HFF-Myc (cell line): ENCODE results near the gene OR51I1.

Experiments
- DNase-seq: peaks from one replicate; pipeline ENCODE4 v3.0.0-alpha.2; 2011; ENCODE audit warnings: low read depth; ENCODE audit errors: extremely low read depth
- H3K4me3 ChIP-seq: replicated peaks from 2 replicates; pipeline ENCODE4 v1.5.1; 2011; ENCODE audit warnings: low read depth, mild to moderate bottlenecking, control low read depth, low read length
- CTCF ChIP-seq: IDR thresholded peaks from 2 replicates; pipeline ENCODE4 v1.5.1; 2012; ENCODE audit warnings: mild to moderate bottlenecking, low read depth, low read length, control low read depth; ENCODE audit errors: missing control alignments

Gene OR51I1

GRCh38 chr11:5443835-5444393, 2.6 kb upstream of the OR51I1 start:
- no peak for TF ChIP-seq CTCF
- H3K4me3 ChIP-seq = no peak overlapping the region
- no peak for DNase-seq

- H3K4me3 ChIP-seq = no peak overlapping the region
- no peak for TF ChIP-seq CTCF
- no peak for DNase-seq
These were observed 18.2 kb downstream of the OR51I1 start for GRCh38 chr11:5423131-5423530.

GRCh38 chr11:5421811-5422210, 19.5 kb downstream of the OR51I1 start, which contains the start of gene OR51Q1:
OR51Q1 (plus strand) TSS chr11:5422111; CDS start chr11:5422201, 90 bp downstream.
- DNase-seq = no peak
- H3K4me3 ChIP-seq = no peak within 1 kb of the TSS
- no peak for TF ChIP-seq CTCF

- TF ChIP-seq CTCF = no peak
- no peak overlapping the region for H3K4me3 ChIP-seq
- DNase-seq = no peak
These were observed 20.3 kb downstream of the OR51I1 start for GRCh38 chr11:5420993-5421392.

- no peak for DNase-seq
- no peak for TF ChIP-seq CTCF
These were observed 36.1 kb downstream of the OR51I1 start for GRCh38 chr11:5405173-5405572.

GRCh38 chr11:5398936-5399335, 42.4 kb downstream of the OR51I1 start:
- TF ChIP-seq CTCF = no peak
- DNase-seq = no peak
- H3K4me3 ChIP-seq = no peak overlapping the region

More at GRCh38 chr11:5405173-5405572, 36.1 kb downstream of the OR51I1 start:
- H3K4me3 ChIP-seq = no peak overlapping the region

GRCh38 chr11:5394091-5394490, 47.2 kb downstream of the OR51I1 start:
- H3K4me3 ChIP-seq = no peak overlapping the region
- TF ChIP-seq CTCF = no peak
- DNase-seq = no peak
